ENCODE data around the gene ZFTA.
A peak's percentile ranks its signal among the peaks of the same experiment; 100 is the strongest.
"Not testable (repeated sequence)": the region's sequence is repeated elsewhere in the genome, so short reads cannot be mapped to it uniquely, and the experiment has no call there.

The ZFTA gene

GRCh38 chr11:63768237-63769041, at the start of gene ZFTA:
Gene ZFTA, minus strand, starts transcription at chr11:63768775. Its CDS starts 153 bp downstream, at chr11:63768622.
- DNase-seq (ENCODE audit: low spot score), result no peak

GRCh38 chr11:63817758-63818498, 49.4 kb upstream of the ZFTA start:
- no peak for DNase-seq (ENCODE audit: low spot score)

GRCh38 chr11:63816732-63817131, 48.2 kb upstream of the ZFTA start:
- no peak for DNase-seq (ENCODE audit: low spot score)

GRCh38 chr11:63816166-63816565, 47.6 kb upstream of the ZFTA start:
- no peak for DNase-seq (ENCODE audit: low spot score)

GRCh38 chr11:63814383-63814736, 45.8 kb upstream of the ZFTA start:
- no peak for DNase-seq (ENCODE audit: low spot score)

- DNase-seq (ENCODE audit: low spot score), result peak; percentile 28
Measured at GRCh38 chr11:63813563-63814382, 45.2 kb upstream of the ZFTA start.

GRCh38 chr11:63813035-63813562, 44.5 kb upstream of the ZFTA start, which contains the start of gene SPINDOC:
Gene SPINDOC, plus strand, starts transcription at chr11:63813456. Its CDS starts 231 bp downstream, at chr11:63813687.
- peak; percentile 76 for DNase-seq (ENCODE audit: low spot score)

GRCh38 chr11:63811522-63811921, 42.9 kb upstream of the ZFTA start:
- no peak for DNase-seq (ENCODE audit: low spot score)

GRCh38 chr11:63810383-63810782, 41.8 kb upstream of the ZFTA start:
- not testable (repeated sequence) for DNase-seq (ENCODE audit: low spot score)

GRCh38 chr11:63805844-63806415, 37.4 kb upstream of the ZFTA start:
- DNase-seq (ENCODE audit: low spot score), result no peak

GRCh38 chr11:63804259-63804658, 35.7 kb upstream of the ZFTA start:
- DNase-seq (ENCODE audit: low spot score), result no peak

GRCh38 chr11:63802637-63803414, 34.3 kb upstream of the ZFTA start:
- no peak for DNase-seq (ENCODE audit: low spot score)

- no peak for DNase-seq (ENCODE audit: low spot score)
Measured at GRCh38 chr11:63800921-63801320, 32.3 kb upstream of the ZFTA start.

- no peak for DNase-seq (ENCODE audit: low spot score)
Measured at GRCh38 chr11:63795066-63795465, 26.5 kb upstream of the ZFTA start.

GRCh38 chr11:63793161-63793560, 24.6 kb upstream of the ZFTA start:
- no peak for DNase-seq (ENCODE audit: low spot score)

- DNase-seq (ENCODE audit: low spot score), result no peak
Measured at GRCh38 chr11:63791495-63792167, 23.1 kb upstream of the ZFTA start.

- DNase-seq (ENCODE audit: low spot score), result no peak
Measured at GRCh38 chr11:63785823-63786222, 17.2 kb upstream of the ZFTA start.

- no peak for DNase-seq (ENCODE audit: low spot score)
Measured at GRCh38 chr11:63783925-63784592, 15.5 kb upstream of the ZFTA start.

GRCh38 chr11:63782749-63783148, 14.2 kb upstream of the ZFTA start:
- no peak for DNase-seq (ENCODE audit: low spot score)

GRCh38 chr11:63779039-63779438, 10.5 kb upstream of the ZFTA start:
- DNase-seq (ENCODE audit: low spot score), result no peak

All from HuH-7 (cell line).